GM19193 (cell line): ENCODE data around the gene HYOU1.

ENCODE experiments used
- POLR2A ChIP-seq: IDR thresholded peaks from 4 replicates; pipeline ENCODE4 v1.6.1; 2011; ENCODE audit not compliant: insufficient read depth, insufficient read length; ENCODE audit errors: extremely low read depth

HYOU1 gene

GRCh38 chr11:119054418-119054817, 2.6 kb downstream of the HYOU1 start:
- TF ChIP-seq POLR2A, result no peak

DNA sequence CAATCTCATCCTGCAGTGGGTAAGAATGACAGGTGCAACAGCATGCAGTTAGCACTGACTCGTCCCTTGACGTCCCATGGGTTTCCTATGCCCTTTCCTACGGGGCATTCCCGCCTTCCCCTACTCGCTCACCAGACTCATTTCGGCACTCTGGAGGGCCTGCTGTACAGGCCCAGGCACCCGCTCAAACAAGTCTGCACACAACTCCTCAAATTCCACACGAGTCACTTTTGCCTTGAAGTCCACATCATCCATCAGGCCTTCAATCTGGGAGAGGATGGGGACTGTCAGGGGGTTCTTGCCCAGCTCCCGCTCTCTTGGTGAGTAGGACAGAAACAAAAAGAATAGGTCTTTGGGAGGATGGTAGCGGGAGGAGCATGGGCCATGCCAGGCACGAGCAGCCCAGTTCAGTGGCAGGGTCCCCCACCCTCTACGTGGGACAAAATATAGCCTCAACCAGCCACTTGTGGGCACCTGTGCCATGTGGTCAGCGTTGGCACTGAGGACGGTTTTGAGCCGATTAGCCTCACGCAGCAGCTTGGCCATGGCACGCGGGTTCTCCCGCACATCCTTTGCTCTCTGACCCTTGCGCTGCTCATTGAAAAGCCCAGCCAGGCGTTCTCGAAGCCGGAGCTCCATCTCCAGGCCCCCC, 4.7 kb downstream of the HYOU1 start:
- TF ChIP-seq POLR2A, result no peak

DNA sequence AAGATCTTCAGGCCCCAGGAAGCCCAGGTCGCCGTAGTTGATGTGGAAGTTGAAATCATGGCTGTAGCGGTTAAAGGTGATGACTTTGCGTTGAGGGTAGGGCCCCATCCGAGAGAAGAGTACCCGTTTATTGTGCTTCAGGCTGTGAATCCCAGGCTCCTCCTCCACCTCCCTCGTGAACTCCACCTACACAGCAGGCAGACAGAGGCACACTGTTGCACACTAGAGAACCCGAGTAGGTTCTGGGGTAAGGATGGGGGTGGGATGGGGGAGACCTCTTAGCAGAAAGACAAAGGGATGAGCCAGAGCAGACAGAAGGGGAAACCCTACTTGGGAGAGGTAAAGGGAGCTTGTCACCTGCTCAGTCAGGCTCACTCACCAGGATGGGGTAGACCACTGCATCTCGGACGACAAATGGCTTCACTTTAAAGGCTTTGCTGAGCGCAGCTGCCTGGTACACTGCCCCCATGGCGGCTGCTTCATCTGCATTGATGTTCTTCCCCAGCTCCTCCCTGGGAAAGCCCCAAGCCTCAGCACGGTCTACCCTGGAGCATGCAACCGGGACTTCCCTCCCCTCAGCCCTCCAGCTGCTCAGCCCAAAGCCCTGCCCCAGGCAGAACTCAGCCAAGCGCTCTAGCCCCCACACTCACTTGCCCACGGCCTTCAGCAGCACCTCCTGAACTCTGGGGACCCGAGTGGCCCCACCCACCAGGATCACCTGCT, 5.4 kb downstream of the HYOU1 start:
- TF ChIP-seq POLR2A, result peak; percentile 39

GRCh38 chr11:119049081-119049480, 7.9 kb downstream of the HYOU1 start:
- no peak for TF ChIP-seq POLR2A

- TF ChIP-seq POLR2A, result no peak
These were observed 8.4 kb downstream of the HYOU1 start for GRCh38 chr11:119048644-119049043.

DNA sequence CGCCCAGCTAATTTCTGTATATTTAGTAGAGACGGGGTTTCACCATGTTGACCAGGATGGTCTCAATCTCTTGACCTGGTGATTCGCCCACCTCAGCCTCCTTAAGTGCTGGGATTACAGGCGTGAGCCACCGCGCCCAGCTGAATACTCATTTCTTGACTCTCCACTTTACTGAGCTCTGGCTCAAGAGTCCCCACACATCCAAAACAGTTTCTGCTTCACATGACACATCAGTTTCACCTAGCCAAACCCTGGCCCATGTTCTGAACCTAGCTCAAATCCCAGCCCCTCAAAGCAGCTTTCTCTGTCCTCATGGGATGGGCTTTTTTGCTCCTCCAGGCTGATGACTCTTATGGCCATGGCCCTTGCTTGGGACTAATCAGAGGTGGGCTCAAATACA, 9.8 kb downstream of the HYOU1 start:
- no peak for TF ChIP-seq POLR2A

GRCh38 chr11:119046489-119046888, 10.5 kb downstream of the HYOU1 start:
- no peak for TF ChIP-seq POLR2A

DNA sequence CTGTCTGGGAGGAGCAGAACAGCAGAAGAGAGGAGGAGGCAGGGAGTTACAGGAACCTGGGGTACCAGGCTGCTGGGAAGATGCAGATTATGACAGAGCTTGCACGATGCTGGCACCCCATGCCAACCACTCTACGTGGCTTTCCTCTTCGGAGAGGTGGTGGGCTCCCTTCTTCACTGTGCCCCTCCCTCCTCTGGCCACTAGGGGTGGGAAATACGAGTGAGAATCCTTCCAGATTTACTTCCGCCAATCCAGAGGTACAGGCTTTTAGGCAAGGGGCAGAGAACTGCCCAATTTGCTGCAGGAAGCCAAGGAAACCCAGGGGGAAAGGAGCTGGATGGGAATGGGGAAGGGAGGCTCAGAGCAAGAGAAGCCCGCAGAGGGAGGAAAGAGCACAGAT, 12.3 kb downstream of the HYOU1 start:
- no peak for TF ChIP-seq POLR2A

GRCh38 chr11:119042927-119043326, 14.1 kb downstream of the HYOU1 start:
- TF ChIP-seq POLR2A, result no peak

GRCh38 chr11:119041821-119042514, 15.0 kb downstream of the HYOU1 start:
- no peak for TF ChIP-seq POLR2A

GRCh38 chr11:119038884-119039283, 18.1 kb downstream of the HYOU1 start:
- no peak for TF ChIP-seq POLR2A

GRCh38 chr11:119034813-119035212, 22.2 kb downstream of the HYOU1 start:
- no peak for TF ChIP-seq POLR2A

- no peak for TF ChIP-seq POLR2A
These were observed 25.1 kb downstream of the HYOU1 start for GRCh38 chr11:119031912-119032280.

DNA sequence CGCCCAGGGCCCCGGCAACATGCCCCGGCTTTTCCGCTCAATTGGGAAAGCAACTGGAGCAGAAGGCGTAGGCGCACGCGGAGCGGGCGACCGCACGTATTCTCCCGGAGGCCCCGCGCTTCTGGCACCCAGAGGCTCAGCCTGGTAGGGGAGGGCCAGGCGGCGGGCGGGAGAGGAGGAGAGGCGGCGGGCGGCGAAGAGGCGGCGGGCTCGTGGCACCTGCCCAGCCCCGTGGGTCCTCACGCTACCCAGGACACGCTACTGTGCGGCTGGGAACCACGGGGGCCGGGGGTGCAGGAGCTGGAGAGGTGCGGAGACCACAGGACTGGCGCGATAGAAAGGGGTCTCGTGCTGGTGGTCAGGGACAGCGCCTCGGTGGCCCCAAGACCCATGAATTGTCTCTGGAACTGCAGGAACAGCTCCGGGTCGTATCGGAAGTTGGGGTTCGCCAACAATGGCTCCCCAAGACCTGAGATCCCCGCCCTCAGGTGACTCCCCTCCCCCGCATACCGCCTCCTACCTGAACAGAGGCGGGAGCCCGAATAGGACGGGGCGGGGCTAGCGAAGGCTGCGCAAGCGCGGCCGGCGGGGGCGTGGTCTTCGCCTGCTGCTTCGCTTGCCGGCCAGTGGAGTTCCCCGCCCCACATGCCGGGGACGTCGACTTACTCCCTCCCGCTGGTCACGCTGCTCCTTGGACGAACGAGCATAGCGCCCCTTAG, 26.5 kb downstream of the HYOU1 start, which contains the start of gene SLC37A4:
TSS of gene SLC37A4 (minus strand) at position 549 of the 719 bp plus-strand sequence.
- peak; percentile 58 for TF ChIP-seq POLR2A

GRCh38 chr11:119030029-119030328, 27.0 kb downstream of the HYOU1 start:
- TF ChIP-seq POLR2A, result no peak
